GM23248 (cell line): Measurements from ENCODE around the gene MYEOV. TPM values are rescaled to one million over a fixed set of nuclear protein-coding genes. Genes with fewer than 3 reads are reported as not detected.

Experiments used
- DNase-seq: peaks from one replicate; pipeline ENCODE4 v3.0.0-alpha.2; 2015
- H2AFZ ChIP-seq: fragments of 200-600 bp; sonication (generic); 2 replicates; pipeline ENCODE4 v1.6.1; 2016; ENCODE audit warnings: antibody characterized with exemption
- H3F3A ChIP-seq: fragments of 200-600 bp; sonication (generic); 2 replicates; pipeline ENCODE4 v1.6.1; 2016; ENCODE audit warnings: mild to moderate bottlenecking, antibody characterized with exemption, mixed run types; ENCODE audit not compliant: insufficient read depth
- H3K27ac ChIP-seq: fragments of 200-600 bp; sonication (generic); 2 replicates; pipeline ENCODE4 v1.5.1; 2016; ENCODE audit warnings: mild to moderate bottlenecking
- H3K27me3 ChIP-seq: fragments of 200-600 bp; sonication (generic); replicated peaks from 2 replicates; pipeline ENCODE4 v1.6.1; 2016; ENCODE audit warnings: mild to moderate bottlenecking; ENCODE audit not compliant: insufficient read depth
- H3K36me3 ChIP-seq: fragments of 200-600 bp; sonication (generic); 2 replicates; pipeline ENCODE4 v1.6.1; 2016; ENCODE audit warnings: low read depth, mild to moderate bottlenecking
- H3K4me1 ChIP-seq: fragments of 200-600 bp; sonication (generic); 2 replicates; pipeline ENCODE4 v1.6.1; 2016; ENCODE audit warnings: mild to moderate bottlenecking; ENCODE audit not compliant: insufficient read depth
- H3K4me2 ChIP-seq: fragments of 200-600 bp; sonication (generic); one replicate; pipeline ENCODE4 v1.6.1; 2016; ENCODE audit warnings: mild to moderate bottlenecking; ENCODE audit not compliant: unreplicated experiment
- H3K4me3 ChIP-seq: fragments of 200-600 bp; sonication (generic); 2 replicates; pipeline ENCODE4 v1.5.1; 2016; ENCODE audit warnings: mild to moderate bottlenecking
- H3K79me2 ChIP-seq: fragments of 200-600 bp; sonication (generic); 2 replicates; pipeline ENCODE4 v1.6.1; 2016; ENCODE audit warnings: mild to moderate bottlenecking; ENCODE audit not compliant: insufficient read depth
- H3K9ac ChIP-seq: fragments of 200-600 bp; sonication (generic); 2 replicates; pipeline ENCODE4 v1.6.1; 2016; ENCODE audit warnings: mild to moderate bottlenecking
- H3K9me2 ChIP-seq: fragments of 200-600 bp; sonication (generic); 2 replicates; pipeline ENCODE4 v1.6.1; 2016; ENCODE audit warnings: mixed run types, mild to moderate bottlenecking, moderate library complexity; ENCODE audit not compliant: insufficient read depth
- H3K9me3 ChIP-seq: fragments of 200-600 bp; sonication (generic); one replicate; pipeline ENCODE4 v1.6.1; 2017; ENCODE audit warnings: low read depth
- H4K20me1 ChIP-seq: fragments of 200-600 bp; sonication (generic); 2 replicates; pipeline ENCODE4 v1.6.0; 2016; ENCODE audit not compliant: insufficient read depth
- EZH2 ChIP-seq: fragments of 200-600 bp; sonication (generic); IDR thresholded peaks from 2 replicates; pipeline ENCODE4 v1.6.1; 2018; ENCODE audit warnings: antibody characterized with exemption, mild to moderate bottlenecking; ENCODE audit not compliant: insufficient read depth, poor library complexity, severe bottlenecking
- EZH2phosphoT487 ChIP-seq: fragments of 200-600 bp; sonication (generic); IDR thresholded peaks from 2 replicates; pipeline ENCODE4 v1.6.1; 2018; ENCODE audit warnings: antibody characterized with exemption, moderate library complexity, mild to moderate bottlenecking, low read depth; ENCODE audit not compliant: insufficient read depth
- WGBS, 2 experiments: methylation state at CpG; one replicate each; pipeline ENCODE4 v1.1.6; 2015 to 2017; ENCODE audit warnings: low lambda C conversion rate in 2 of 2, low coverage in 1 of 2; ENCODE audit errors: missing lambda C conversion rate in 2 of 2; 5-methylcytosine and 5-hydroxymethylcytosine counted together
- in situ Hi-C: fragments of 300-500 bp; cut with MboI; formaldehyde crosslinking; loops from 2 replicates; pipeline ENCODE4 v1.15.0; 2020
- polyA plus RNA-seq: library from polyadenylated mRNA; unstranded; fragments of >200 nt; fragmentation: Nextera tagmentation; extraction: Ambion mirVana; gene quantifications from 2 replicates; pipeline ENCODE4 v1.2.1, GENCODE V29; 2016
- total RNA-seq: library from RNA; depleted of rRNA; stranded (reverse); fragments of >200 nt; shearing (Covaris generic); gene quantifications from 2 replicates; pipeline ENCODE4 v1.2.3, GENCODE V29; 2014

MYEOV gene
- total and polyA plus RNA-seq, 2 experiments from 2014 or later: 0.86 to 7.2 TPM

- H3K27me3 ChIP-seq: no peaks in the 10 kb centered on the region
- H3K36me3 ChIP-seq: no peaks in the 10 kb centered on the region
- 0 out of 2 replicates have a peak, but pooled peaks cover 5% of the 10 kb centered on the region for H3K79me2 ChIP-seq
- no peaks in the 10 kb centered on the region for H3K9me3 ChIP-seq
- no peak overlapping the region for H3K4me2 ChIP-seq
- H2AFZ ChIP-seq: no peak overlapping the region
- H3K9me2 ChIP-seq: no peaks in the 10 kb centered on the region
- 86 to 89% methylated on average over 12 of the region's 12 CpGs for WGBS, 2 experiments
- H4K20me1 ChIP-seq: no peaks in the 10 kb centered on the region
- peaks cover 12% of the 10 kb centered on the region for H3K4me1 ChIP-seq
- H3K27ac ChIP-seq: no peak overlapping the region
- TF ChIP-seq EZH2phosphoT487 (no peak), EZH2 (no peak)
- peaks cover 9% of the 10 kb centered on the region; the same call in 1 of the 2 replicates for H3F3A ChIP-seq
- H3K4me3 ChIP-seq: no peak overlapping the region
- no peak for DNase-seq
- in situ Hi-C loops: no loop called here
- H3K9ac ChIP-seq: no peak overlapping the region
Measured at GRCh38 chr11:69335781-69336405, 41.9 kb downstream of the MYEOV start.

GRCh38 chr11:69337211-69337721 is 43.3 kb downstream of the MYEOV start:
- in situ Hi-C loops: no loop called here
- Histone ChIP-seq H3K9ac (no peak overlapping the region), H3K4me2 (no peak overlapping the region), H3K4me1 (peaks cover 12% of the 10 kb centered on the region), H3K79me2 (no peaks in the 10 kb centered on the region), H3K4me3 (no peak overlapping the region), H3K9me3 (no peaks in the 10 kb centered on the region), H3K27me3 (no peaks in the 10 kb centered on the region), H3F3A (peaks cover 9% of the 10 kb centered on the region; the same call in 1 of the 2 replicates), H3K27ac (no peak overlapping the region), H3K9me2 (no peaks in the 10 kb centered on the region), H2AFZ (no peak overlapping the region), H3K36me3 (no peaks in the 10 kb centered on the region), H4K20me1 (no peaks in the 10 kb centered on the region)
- TF ChIP-seq EZH2phosphoT487 (no peak), EZH2 (no peak)
- 55 to 57% methylated on average over 6 of the region's 6 CpGs for WGBS, 2 experiments
- peak; percentile 69 for DNase-seq

GRCh38 chr11:69339041-69339733 is 45.2 kb downstream of the MYEOV start:
- no peak overlapping the region for H3K4me2 ChIP-seq
- H2AFZ ChIP-seq: no peak overlapping the region
- in situ Hi-C loops: no loop called here
- WGBS, 2 experiments: 95% methylated on average over 12 of the region's 12 CpGs
- no peaks in the 10 kb centered on the region for H3K27me3 ChIP-seq
- H3K9me3 ChIP-seq: no peaks in the 10 kb centered on the region
- H3K36me3 ChIP-seq: no peaks in the 10 kb centered on the region
- H3K9ac ChIP-seq: no peak overlapping the region
- no peaks in the 10 kb centered on the region for H3K79me2 ChIP-seq
- no peaks in the 10 kb centered on the region for H4K20me1 ChIP-seq
- peaks cover 9% of the 10 kb centered on the region; the same call in 1 of the 2 replicates for H3F3A ChIP-seq
- H3K4me3 ChIP-seq: no peak overlapping the region
- H3K9me2 ChIP-seq: no peaks in the 10 kb centered on the region
- H3K4me1 ChIP-seq: peaks cover 12% of the 10 kb centered on the region
- no peak for DNase-seq
- no peak for TF ChIP-seq EZH2phosphoT487
- TF ChIP-seq EZH2: no peak
- H3K27ac ChIP-seq: no peak overlapping the region

GRCh38 chr11:69339983-69340565 is 46.1 kb downstream of the MYEOV start:
- no peaks in the 10 kb centered on the region for H4K20me1 ChIP-seq
- no peak for DNase-seq
- in situ Hi-C loops: no loop called here
- H3K9ac ChIP-seq: no peak overlapping the region
- no peak for TF ChIP-seq EZH2phosphoT487
- H3K4me3 ChIP-seq: no peak overlapping the region
- peaks cover 9% of the 10 kb centered on the region; the same call in 1 of the 2 replicates for H3F3A ChIP-seq
- H3K9me3 ChIP-seq: no peaks in the 10 kb centered on the region
- no peak overlapping the region for H3K27ac ChIP-seq
- peaks cover 12% of the 10 kb centered on the region for H3K4me1 ChIP-seq
- no peak overlapping the region for H2AFZ ChIP-seq
- no peak overlapping the region for H3K4me2 ChIP-seq
- H3K9me2 ChIP-seq: no peaks in the 10 kb centered on the region
- H3K79me2 ChIP-seq: no peaks in the 10 kb centered on the region
- H3K27me3 ChIP-seq: no peaks in the 10 kb centered on the region
- H3K36me3 ChIP-seq: no peaks in the 10 kb centered on the region
- 93 to 95% methylated on average over 5 of the region's 5 CpGs for WGBS, 2 experiments
